ENCODE measurements around the gene AMMECR1L. TPM values are rescaled to one million over a fixed set of nuclear protein-coding genes. Genes with fewer than 3 reads are reported as not detected.
"Not testable (repeated sequence)": the region's sequence is repeated elsewhere in the genome, so short reads cannot be mapped to it uniquely, and the experiment has no call there.

Gene AMMECR1L
- total RNA-seq, 4 donors from 2014 or later, result 6.6 to 18.3 (median 12.9) TPM

GRCh38 chr2:127884861-127885740 lies 655 bp downstream of the AMMECR1L start:
- DNase-seq, result peak; percentile 54
- TF ChIP-seq POLR2AphosphoS5 (IDR thresholded peaks at IDR 0.05) (peak in 1 of 3 donors; percentile 13), CTCF (IDR thresholded peaks at IDR 0.05) (peak in 2 of 5 experiments; percentile 9 to 32)
- Histone ChIP-seq H3K36me3 (peaks cover 0 to 13% (median 0%) of the 10 kb centered on the region in 4 donors), H3K27ac (peak overlapping the region; percentile 90 to 95 (median 92)), H3K4me3 (peak overlapping the region; percentile 45 to 63 (median 60)), H3K4me1 (peaks cover 19 to 46% (median 24%) of the 10 kb centered on the region in 4 donors)
- in situ Hi-C loops (cut with MboI; ENCODE audit: low pct_ligation_motif_present in 1 of 4, low pct_unique_long_range_greater_than_20kb in 1 of 4, low sequenced_read_pairs in 3 of 4), result loop anchor here in 1 of 4 donors (10.0 kb wide), 1 partner anchor 210 kb away; the partner anchor contains the start of gene UGGT1
- 0 to 2% methylated on average over 11 to 27 of the region's 61 CpGs for WGBS, 2 donors (ENCODE audit: low coverage in 1 of 2)
- intact Hi-C loops (cut with DNase I; ENCODE audit: low total_unique reads); H3K27me3 ChIP-seq; H3K9me3 ChIP-seq: not testable (repeated sequence)

DNA sequence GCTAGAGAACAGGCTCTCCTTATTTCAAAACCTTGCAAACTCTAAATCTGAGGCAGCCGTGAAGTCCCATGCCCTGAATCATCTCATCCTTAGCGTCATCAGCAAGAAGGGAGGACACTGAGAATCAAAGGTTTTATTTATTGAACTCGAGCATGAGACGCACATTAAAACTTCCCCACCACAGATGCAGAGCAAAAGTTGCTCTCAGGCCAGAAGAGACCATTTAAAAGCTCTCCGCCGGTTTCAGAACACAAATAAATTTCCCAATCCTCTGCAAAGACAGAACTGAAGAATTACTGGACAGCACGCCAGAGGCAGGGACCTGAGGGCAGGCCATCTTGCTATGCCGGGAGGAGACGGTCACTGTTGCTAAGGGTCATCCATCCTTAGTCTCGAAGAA lies 1.3 kb downstream of the AMMECR1L start:
- peak overlapping the region; percentile 90 to 95 (median 92) for H3K27ac ChIP-seq

GRCh38 chr2:127879899-127880298 lies 5.9 kb downstream of the AMMECR1L start:
- Histone ChIP-seq H3K9me3 (no peaks in the 10 kb centered on the region), H3K4me3 (no peak overlapping the region), H3K27me3 (no peaks in the 10 kb centered on the region), H3K27ac (no peak overlapping the region), H3K4me1 (peaks cover 9 to 32% (median 14%) of the 10 kb centered on the region in 4 donors), H3K36me3 (peaks cover 0 to 13% (median 0%) of the 10 kb centered on the region in 4 donors)
- DNase-seq, result no peak
- TF ChIP-seq POLR2A (IDR thresholded peaks at IDR 0.05) (no peak), EP300 (IDR thresholded peaks at IDR 0.05; ENCODE audit: low read depth) (no peak), POLR2AphosphoS5 (IDR thresholded peaks at IDR 0.05) (no peak), CTCF (IDR thresholded peaks at IDR 0.05) (no peak)
- in situ Hi-C loops (cut with MboI; ENCODE audit: low pct_ligation_motif_present in 1 of 4, low pct_unique_long_range_greater_than_20kb in 1 of 4, low sequenced_read_pairs in 3 of 4) (loop anchor here in 1 of 4 donors (10.0 kb wide), 1 partner anchor 215 kb away; the partner anchor contains the start of gene UGGT1), intact Hi-C loops (cut with DNase I; ENCODE audit: low total_unique reads) (no loop called here)
- 91 to 100% methylated on average over 1 to 5 of the region's 5 CpGs for WGBS, 2 donors (ENCODE audit: low coverage in 1 of 2)

More for the DNA sequence above, 1.3 kb downstream of the AMMECR1L start:
- H3K4me3 ChIP-seq, result peak overlapping the region; percentile 45 to 63 (median 60)
- H3K27me3 ChIP-seq, result no peaks in the 10 kb centered on the region
- peaks cover 0 to 13% (median 0%) of the 10 kb centered on the region in 4 donors for H3K36me3 ChIP-seq
- TF ChIP-seq POLR2AphosphoS5 (IDR thresholded peaks at IDR 0.05) (no peak), CTCF (IDR thresholded peaks at IDR 0.05) (no peak), EP300 (IDR thresholded peaks at IDR 0.05; ENCODE audit: low read depth) (no peak), POLR2A (IDR thresholded peaks at IDR 0.05) (no peak)
- in situ Hi-C loops (cut with MboI; ENCODE audit: low pct_ligation_motif_present in 1 of 4, low pct_unique_long_range_greater_than_20kb in 1 of 4, low sequenced_read_pairs in 3 of 4), result loop anchor here in 1 of 4 donors (10.0 kb wide), 1 partner anchor 210 kb away; the partner anchor contains the start of gene UGGT1
- peaks cover 19 to 46% (median 24%) of the 10 kb centered on the region in 4 donors for H3K4me1 ChIP-seq
- no peaks in the 10 kb centered on the region for H3K9me3 ChIP-seq
- intact Hi-C loops (cut with DNase I; ENCODE audit: low total_unique reads), result no loop called here
- DNase-seq, result peak; percentile 14
- 13 to 22% methylated on average over 3 to 10 of the region's 10 CpGs for WGBS, 2 donors (ENCODE audit: low coverage in 1 of 2)

DNA sequence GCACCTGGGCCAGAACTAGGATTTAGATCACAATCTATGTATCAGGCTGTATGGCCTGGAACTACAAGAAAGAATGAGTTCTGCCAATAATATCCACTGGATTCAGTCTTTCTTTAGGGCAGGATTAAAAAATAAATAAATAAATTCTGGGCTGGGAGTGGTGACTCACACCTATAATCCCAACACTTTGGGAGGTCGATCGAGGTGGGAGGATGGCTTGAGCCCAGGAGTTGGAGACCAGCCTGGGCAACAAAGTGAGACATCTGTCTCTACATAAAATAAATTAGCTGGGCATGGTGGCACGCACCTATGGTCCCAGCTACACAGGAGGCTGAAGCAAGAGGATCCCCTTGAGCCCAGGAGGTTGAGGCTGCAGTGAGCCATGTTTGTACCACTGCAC lies 8.1 kb downstream of the AMMECR1L start:
- in situ Hi-C loops (cut with MboI; ENCODE audit: low pct_ligation_motif_present in 1 of 4, low pct_unique_long_range_greater_than_20kb in 1 of 4, low sequenced_read_pairs in 3 of 4), result no loop called here

More for the DNA sequence above, 8.1 kb downstream of the AMMECR1L start:
- Histone ChIP-seq H3K4me3 (no peak overlapping the region), H3K4me1 (peaks cover 0 to 16% (median under 1%) of the 10 kb centered on the region in 4 donors), H3K36me3 (peaks cover 0 to 15% (median 0%) of the 10 kb centered on the region in 4 donors), H3K27ac (no peak overlapping the region), H3K9me3 (no peaks in the 10 kb centered on the region), H3K27me3 (no peaks in the 10 kb centered on the region)
- DNase-seq, result no peak
- no peak for TF ChIP-seq EP300 (IDR thresholded peaks at IDR 0.05; ENCODE audit: low read depth)
- no peak for TF ChIP-seq POLR2AphosphoS5 (IDR thresholded peaks at IDR 0.05)
- TF ChIP-seq CTCF (IDR thresholded peaks at IDR 0.05), result no peak
- no peak for TF ChIP-seq POLR2A (IDR thresholded peaks at IDR 0.05)
- 89% methylated on average over 3 of the region's 3 CpGs; no CpG with 5 or more reads in 1 of the 2 donors for WGBS, 2 donors (ENCODE audit: low coverage in 1 of 2)
- intact Hi-C loops (cut with DNase I; ENCODE audit: low total_unique reads), result no loop called here
